Epidermal melanocyte (primary cell): ENCODE data around the gene EDN3.
"Not testable (repeated sequence)": the region's sequence is repeated elsewhere in the genome, so short reads cannot be mapped to it uniquely, and the experiment has no call there.

Source experiments
- DNase-seq: peaks from one replicate; pipeline ENCODE4 v3.0.0; 2011; ENCODE audit warnings: low spot score; ENCODE audit not compliant: insufficient read length

EDN3 gene

DNA sequence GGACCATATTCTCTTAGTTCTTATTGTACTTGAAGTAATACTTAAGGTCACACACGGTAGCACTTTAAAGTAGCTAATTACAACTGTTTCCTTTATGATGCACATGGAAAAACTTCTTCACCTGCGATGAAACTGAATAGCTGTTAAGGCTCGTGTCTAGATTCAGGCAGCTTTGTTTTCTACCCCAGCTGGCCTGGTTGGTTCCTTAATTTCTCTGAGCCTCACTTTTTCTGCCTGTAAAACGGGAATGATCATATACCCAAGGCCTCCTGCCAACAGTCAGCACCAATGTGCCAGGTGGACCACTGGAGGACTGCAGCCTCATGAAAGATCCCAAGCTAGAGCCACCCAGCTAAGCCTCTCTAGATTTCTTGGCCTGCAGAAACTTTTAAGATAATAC is 35.0 kb downstream of the EDN3 start:
- DNase-seq: no peak

DNA sequence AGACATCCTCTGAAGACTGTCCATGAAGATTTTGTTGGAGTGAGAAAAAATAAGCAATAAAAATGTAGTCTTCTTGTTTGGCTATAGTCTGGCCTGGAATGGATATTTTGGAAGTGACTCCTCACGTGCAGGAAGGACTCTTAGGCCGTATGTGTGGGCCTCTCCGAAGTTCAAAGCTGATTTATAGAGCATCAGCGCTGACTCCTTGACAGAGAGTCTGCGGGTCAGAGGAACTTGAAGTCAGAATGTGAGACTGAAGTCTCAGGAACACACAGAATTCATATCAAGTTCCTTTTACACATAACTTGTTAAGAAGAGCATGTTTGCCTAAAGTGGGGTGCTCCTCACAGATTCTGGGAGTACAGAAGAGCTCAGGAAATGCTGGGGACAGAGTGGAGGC is 36.1 kb downstream of the EDN3 start:
- DNase-seq: no peak

DNA sequence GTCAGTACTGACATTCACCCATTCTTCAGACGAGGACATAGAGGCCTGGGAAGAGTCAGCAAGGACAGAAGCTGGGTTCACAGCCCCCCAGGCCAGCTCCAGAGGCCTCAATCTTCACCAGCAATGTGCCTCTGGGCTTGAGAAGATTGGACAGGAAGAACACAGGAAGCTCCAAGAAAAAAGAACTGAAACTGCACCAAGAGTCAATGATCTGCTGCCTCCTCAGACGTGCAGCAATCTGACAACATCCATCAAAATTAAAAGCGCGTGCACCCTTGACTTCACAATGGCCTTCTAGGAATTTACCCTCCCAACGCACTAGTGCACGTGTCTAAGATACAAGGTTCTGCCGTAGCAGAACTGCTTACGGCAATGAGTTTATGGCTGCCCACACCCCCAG is 38.0 kb downstream of the EDN3 start:
- DNase-seq: not testable (repeated sequence)

DNA sequence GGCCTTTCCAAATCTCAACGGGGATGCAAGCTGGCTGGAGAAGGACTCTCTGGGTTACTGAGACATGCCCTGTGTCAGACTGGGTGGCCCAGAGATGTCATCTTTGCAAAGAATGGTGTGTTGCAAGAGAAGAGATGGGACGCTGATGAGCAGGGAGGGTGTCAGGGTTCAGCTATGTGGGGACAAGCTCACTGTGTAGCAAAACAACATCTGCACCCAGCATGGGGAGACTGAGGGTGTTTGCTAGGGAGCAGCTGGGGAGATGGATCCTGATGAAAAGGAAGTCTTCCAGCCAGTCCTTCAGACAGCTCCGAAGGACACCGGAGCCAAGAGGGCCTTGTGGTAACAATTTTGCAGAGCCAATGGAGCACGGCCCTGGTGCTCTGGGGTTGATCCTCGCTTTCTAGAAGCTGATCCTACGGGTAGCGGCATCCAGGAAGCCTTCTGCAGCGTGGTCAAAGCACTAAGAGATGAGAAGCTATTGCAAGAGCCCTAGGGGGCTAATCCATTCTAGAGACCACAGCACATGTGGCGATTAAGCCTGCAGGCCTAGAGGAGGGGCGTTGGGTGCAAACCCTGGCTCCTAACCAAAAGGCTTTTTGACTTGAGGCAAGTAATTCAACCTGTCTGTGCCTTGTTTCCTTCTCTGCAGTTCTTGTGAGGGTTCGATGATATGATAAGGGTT is 39.9 kb downstream of the EDN3 start:
- DNase-seq: no peak

DNA sequence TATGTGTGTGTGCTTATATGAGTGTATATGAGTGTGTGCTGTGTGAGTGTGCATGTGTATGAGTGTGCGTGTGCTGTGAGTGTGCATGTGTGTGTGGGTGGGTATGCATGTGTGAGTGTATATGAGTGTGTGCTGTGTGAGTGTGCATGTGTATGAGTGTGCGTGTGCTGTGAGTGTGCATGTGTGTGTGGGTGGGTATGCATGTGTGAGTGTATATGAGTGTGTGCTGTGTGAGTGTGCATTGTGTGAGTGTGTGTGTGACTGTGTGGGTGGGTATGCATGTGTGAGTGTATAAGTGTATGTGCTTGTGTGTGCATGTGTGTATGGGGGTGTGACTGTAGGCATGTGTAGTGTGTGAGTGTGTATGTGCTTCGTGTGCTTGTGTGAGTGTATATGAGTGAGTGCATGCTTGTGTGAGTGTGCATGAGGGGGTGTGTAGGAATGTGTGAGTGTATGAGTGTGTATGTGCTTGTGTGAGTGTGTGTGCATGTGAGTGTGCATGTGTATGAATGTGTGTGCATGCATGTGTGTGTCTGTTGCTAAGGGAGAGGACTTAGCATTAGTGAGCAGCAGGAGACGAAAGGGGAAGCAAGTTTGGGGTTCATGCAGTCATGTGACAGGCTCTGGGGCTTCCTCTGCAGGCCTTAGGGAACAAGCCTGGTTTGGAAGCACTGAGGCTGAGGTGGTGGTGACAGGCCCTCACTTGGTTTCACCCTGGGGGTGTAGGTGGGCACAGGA is 41.0 kb downstream of the EDN3 start:
- DNase-seq: not testable (repeated sequence)

DNA sequence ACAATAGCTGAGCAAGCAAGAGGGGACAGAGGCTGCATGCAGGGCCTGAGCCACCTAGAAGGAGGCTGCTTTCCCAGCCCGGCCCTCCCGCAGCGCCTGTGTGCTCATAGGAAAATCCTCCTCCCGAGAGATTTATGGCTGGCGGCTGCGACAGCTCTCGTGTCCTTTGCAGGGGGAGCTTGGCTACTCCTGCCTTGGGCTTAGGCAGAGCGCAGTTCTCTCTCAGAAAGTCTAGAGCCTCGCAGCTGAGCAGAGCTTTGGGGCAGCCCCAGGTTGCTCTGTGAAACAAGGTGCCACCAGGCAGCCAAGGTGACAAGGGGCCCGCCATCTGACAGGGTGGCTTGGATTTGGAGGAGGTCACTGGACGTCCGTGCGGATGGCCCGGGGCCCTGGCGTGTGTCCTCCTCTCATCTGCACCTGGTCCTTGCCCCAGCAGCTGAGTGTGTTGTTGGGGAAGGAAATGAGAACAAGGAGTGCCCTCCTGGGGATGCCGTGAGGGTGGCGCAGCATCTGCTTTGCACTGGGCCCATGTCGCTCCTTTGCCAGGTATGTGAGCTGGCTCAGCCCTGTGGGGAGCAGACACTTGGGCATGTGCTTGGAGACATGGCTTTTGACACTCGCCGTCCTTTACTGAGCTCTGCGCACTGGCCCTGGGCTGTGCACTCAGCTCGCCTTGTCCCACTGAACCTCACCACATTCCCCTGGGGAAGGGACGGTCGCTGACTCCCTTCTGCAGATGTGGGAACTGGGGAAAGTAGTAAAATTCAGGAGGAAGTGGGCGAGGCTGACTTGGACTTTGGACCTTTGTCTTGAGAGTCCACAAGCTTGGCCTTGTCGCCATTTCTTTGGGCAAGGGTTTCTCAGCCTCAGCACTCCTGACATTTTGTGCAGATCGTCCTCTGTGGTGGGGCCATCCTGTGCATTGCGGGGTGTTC is 41.9 kb downstream of the EDN3 start:
- DNase-seq: no peak

DNA sequence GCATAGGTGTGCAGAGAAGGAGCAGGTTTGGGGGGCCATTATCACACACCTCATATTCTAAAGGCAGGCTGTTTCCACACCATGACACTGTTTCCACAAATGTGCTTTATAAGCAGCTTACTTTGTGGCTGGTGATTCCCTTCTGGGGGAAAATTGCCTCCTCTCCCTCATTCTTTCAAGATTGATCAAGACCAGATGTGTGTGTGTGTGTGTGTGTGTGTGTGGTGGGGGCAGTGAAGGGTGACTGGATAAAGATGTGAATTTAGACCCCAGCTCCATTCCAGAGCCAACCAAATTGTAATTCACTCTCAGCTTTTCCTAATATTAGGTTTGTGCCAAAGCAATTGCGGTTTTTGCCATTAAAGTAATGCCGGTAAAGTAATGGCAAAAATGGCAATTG is 45.6 kb downstream of the EDN3 start:
- no peak for DNase-seq

DNA sequence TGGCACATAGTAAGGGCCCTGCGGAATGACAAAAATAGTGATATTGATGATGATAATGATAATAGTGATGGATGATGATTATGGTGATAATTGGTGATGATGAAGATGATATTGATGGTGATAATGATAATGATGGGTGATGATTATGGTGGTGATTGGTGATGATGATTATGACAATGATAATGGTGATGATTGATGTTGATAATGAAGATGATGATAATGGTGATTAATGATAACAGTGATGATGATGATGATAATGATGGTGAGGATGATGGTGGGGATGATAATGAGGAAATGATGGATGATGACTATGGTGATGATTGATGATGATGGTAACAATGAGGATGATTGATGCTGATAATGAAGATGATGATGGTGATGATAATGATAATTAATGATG is 48.9 kb downstream of the EDN3 start:
- DNase-seq: no peak

DNA sequence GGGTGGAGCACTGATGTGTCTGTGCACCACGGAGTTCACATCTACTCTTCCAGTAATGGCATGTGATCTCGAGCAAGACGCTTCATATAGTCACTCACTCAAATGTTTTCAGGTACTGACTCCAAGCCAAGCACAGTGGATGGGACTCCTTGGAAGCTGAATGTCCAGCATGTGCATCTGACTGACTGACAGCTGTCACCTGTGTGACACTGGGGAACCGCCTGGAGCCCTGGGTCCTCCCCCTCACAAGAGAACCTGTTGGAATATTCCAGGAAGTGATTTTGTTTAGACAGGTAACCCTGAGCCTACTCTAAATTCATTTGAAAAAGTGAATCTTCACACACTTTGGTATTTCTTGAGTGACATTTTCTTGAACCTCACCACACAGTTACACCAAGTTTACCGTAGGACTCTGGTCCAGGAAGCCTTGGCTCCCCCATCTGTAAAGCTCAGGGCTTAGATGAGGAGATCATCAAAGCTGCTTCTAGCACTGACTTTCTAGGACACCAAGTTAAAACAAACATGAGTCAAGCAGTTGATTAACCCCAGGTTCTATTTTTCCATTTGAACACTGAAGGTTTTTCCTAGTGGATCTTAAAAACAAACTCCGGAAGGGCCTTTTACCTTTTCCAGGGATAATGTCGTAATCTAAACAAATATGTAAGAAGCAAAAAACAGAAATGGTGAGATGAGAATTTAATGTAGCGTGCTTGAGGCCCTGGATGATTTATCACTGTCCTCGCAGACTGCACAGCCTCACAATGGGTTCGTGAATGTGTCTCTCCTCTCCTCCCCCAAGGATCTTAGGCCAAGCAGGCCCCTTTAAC is 50.1 kb downstream of the EDN3 start:
- DNase-seq: no peak

DNA sequence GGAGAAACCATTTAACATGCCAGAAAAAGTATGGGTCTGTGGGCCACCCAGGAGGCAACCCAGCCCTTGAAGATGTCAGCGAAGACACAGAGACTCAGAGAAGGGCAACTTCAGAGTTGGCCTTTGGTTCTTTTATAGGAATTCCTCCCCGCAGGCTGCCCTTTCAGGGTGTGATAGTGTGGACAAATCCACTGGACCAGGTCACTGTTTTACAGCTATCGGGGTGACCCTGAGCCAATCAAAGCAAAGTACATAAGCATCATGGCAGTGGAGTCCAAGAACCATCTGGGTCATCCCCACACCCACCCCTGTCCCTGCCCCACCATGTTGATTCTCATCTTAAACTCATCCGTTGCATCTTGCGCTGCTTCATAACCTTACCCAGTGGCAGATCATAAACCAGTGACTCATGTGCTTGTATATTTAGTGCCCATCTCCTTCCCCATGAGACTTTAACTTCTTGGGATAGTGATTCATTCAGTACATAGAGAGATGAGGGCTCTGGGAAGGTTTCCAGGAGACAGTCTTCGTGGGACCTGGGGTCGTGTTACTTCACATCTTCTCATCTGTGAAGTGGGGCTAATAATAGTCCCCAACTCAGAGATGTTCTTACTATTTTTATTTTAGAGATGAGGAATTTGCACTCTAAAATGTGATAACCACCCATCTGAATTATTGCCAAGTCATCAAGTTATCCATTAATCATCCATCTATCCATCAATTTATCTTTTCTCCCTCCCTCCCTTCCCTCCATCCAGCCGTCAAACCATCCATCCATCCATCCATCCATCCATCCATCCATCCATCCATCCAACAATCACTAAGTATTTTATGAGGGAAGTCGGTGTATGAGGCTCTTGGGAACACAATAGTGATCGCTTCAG is 51.0 kb downstream of the EDN3 start:
- no peak for DNase-seq

DNA sequence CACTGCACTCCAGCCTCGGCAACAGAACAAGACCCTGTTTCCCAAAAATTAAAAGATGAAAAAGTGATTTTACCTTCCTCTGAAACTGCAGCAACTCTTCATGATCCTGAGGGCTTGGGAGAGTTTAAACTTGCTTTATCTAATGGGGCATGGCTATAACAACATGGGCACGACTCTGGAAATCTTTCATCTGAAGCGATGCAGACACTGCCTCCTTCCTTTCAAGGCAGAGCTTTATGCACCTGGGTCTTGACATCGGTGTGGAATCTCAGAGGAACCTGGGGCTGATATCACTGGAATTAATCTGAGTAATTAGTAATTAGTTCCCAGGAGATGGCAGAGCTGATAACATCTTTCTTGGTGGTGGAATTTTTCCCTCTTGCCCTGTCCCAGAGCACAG is 52.1 kb downstream of the EDN3 start:
- no peak for DNase-seq

DNA sequence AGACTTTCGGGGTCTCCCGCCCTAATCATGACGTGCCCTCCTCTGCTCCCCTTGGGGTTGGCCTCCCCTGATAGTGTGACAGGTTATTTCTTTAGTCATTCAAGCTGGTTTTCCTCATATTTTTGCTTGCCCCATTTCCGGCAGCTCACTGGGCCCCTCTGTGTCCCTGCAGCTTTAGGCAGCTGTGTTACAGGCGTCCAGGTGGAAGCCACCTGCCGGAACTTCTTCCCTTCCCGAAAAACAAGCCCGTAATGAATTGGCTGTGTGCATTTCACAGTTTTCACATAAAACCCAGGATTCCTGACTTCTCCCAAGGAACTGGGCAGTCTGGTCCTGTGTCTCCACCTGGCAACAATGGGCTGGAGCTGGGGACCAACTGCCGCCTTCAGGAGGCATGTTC is 52.6 kb downstream of the EDN3 start:
- no peak for DNase-seq

DNA sequence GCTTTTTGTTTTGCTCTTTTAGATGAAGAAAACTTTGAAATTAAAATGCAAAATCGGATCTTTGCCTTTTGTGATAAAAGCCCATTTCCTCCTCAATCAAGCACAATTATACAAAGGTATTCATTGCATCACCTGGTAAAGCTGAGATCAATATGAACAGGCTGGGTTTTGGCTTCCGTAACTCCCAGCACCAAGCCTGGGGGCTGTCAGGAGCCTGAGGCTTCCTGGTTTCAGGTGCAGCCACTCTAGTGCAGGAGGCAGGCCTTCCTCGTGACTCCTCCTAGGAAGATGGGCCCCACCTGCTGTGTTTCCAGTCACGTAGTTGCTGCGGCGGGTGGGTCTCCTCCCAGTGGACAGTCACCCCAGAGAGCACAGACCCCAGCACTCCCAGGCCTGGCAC is 54.0 kb downstream of the EDN3 start:
- DNase-seq: no peak

DNA sequence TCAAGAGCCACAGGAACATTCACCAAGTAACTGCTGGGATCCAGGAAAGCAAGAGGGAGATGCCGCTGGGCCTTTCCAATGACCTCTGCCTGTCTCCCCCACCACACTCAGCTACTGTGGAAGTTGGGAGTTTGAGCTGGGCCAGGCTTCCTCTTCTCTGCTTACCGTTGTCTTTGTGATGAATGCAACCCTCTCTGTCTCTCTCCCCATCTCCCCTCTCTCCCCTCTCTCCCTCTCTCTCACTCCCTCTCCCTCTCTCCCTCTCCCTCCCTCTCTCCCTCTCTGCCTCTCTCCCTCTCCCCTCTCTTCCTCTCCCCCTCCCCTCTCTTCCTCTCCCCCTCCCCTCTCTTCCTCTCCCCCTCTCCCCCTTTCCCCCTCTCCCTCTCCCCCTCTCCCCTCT is 54.8 kb downstream of the EDN3 start:
- DNase-seq: no peak

DNA sequence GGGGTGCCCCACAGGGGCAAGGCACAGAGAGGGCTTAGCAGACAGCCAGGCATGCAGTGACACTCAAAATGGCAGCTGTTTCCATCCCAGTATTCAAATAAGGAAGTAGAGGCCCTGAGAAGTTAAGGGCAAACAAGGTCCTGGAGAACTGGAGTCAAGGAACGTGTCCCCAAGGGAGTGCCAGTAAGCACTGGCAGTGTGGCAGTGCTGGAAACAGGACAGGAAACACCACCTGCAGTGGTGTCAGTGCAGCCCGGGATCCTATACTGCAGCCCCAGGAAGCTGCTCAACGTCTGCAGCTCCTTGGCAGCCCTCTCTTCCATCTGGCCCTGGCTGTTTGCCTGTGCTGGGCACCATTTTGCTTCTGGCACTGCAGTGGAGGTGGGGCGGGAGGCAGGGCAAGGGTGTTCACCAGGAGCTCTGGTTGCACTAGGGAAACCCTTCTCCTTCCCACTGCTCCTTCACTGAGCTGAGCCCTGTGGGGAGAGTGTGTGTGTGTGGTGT is 56.3 kb downstream of the EDN3 start:
- DNase-seq: no peak

DNA sequence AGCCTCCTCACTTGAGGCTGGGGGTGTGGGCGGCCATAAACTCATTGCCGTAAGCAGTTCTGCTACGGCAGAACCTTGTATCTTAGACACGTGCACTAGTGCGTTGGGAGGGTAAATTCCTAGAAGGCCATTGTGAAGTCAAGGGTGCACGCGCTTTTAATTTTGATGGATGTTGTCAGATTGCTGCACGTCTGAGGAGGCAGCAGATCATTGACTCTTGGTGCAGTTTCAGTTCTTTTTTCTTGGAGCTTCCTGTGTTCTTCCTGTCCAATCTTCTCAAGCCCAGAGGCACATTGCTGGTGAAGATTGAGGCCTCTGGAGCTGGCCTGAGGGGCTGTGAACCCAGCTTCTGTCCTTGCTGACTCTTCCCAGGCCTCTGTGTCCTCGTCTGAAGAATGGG is 58.4 kb downstream of the EDN3 start:
- DNase-seq: not testable (repeated sequence)

DNA sequence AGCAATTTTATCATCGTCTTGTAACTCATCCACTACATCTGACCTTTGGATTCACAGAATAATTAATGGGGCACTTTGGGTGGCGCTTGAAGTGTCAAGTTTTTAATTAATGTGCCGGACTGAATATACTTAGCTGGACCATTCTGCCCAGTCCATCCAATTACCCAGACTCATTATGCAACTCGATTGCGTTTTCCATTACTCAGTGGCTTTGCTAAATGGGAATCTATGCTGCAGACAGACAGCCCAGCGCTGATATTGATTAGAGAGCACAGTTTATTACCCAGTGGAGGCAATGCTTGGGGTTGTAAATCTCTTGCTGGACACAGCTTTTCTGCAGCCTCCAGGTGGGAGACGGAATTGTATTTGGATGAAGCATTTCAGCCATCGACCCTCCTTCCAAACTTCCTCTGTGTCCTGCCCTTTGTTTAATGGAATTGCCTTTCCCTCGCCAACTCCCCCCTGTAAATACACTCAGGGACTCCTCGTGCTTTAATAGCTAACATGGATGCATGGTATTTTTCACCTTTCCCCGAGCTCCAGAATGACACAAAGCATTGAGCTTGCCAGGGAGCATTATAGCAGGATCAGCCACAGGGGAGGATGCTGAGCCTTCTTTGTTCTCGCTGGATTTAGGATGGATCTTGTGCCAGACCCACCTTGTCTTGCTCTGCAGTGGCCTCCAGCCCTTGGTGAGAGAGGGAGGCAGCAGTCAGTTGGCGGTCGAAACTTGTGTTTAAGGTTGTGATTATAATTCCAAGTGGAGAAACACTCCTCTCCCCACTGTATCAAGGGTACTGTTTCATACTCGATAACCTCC is 59.7 kb downstream of the EDN3 start:
- DNase-seq: no peak

DNA sequence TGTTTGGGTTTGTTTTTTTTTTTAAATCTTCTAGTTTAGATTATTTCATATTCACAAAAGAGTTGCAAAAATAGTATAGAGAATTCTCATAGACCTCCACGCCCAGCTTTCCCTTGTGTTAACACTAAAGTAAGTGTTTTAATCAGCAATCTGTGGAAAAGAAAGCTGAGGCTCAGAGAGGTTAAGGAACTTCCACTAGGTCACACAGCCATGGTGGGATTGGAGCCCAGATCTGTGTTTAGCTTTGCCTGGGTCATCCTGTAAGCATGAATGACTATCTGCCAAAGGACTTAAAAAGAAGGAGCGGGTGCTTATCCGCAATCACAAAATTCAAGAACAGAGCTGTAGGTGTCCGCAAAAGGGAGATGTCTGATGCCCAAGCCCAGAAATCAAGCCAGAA is 60.5 kb downstream of the EDN3 start:
- DNase-seq: no peak

DNA sequence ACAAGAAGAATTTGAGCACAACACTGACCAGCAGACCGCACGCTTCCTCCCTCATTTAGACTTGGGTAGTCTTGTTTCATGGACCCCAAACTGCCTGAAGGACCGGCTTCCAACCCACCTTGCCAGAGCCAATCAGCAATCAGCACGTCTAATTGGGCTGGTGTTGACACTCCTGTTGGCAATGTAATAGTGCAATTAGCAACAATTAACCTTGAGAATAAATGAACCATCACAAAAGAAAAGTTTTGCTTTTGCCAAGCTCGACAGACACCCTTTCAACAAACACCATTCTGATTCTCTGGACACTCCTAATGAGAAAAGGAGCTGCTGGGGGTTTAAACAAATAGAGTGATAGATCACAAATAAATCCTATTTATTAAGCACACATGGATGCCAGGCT is 61.0 kb downstream of the EDN3 start:
- no peak for DNase-seq
